ENCODE results near the gene HBS1L. TPM values are rescaled to one million over a fixed set of nuclear protein-coding genes. Genes with fewer than 3 reads are reported as not detected.

The HBS1L gene
- total RNA-seq, 4 donors from 2014 or later: 35.4 to 50.2 (median 45.5) TPM

GRCh38 chr6:135073756-135074393, 19.3 kb upstream of the HBS1L start:
- no peak for TF ChIP-seq CTCF (IDR thresholded peaks at IDR 0.05; ENCODE audit: low read depth)

- TF ChIP-seq CTCF (IDR thresholded peaks at IDR 0.05; ENCODE audit: low read depth): no peak
Measured at GRCh38 chr6:135073217-135073616, 18.6 kb upstream of the HBS1L start.

- TF ChIP-seq CTCF (IDR thresholded peaks at IDR 0.05; ENCODE audit: low read depth): no peak
Measured at GRCh38 chr6:135072753-135073152, 18.1 kb upstream of the HBS1L start.

- TF ChIP-seq CTCF (IDR thresholded peaks at IDR 0.05; ENCODE audit: low read depth): no peak
Measured at GRCh38 chr6:135071541-135071940, 16.9 kb upstream of the HBS1L start.

- no peak for TF ChIP-seq CTCF (IDR thresholded peaks at IDR 0.05; ENCODE audit: low read depth)
Measured at GRCh38 chr6:135067911-135068310, 13.3 kb upstream of the HBS1L start.

GRCh38 chr6:135066806-135067205, 12.2 kb upstream of the HBS1L start:
- TF ChIP-seq CTCF (IDR thresholded peaks at IDR 0.05; ENCODE audit: low read depth): no peak

- no peak for TF ChIP-seq CTCF (IDR thresholded peaks at IDR 0.05; ENCODE audit: low read depth)
Measured at GRCh38 chr6:135066397-135066796, 11.8 kb upstream of the HBS1L start.
